GM23338 (cell line): ENCODE measurements around the gene TEX53.

Experiments
- CREB1 ChIP-seq: fragments of 250-450 bp; sonication (Bioruptor Pico); IDR thresholded peaks from 2 replicates; pipeline ENCODE4 v1.5.0; 2020; ENCODE audit warnings: low read depth, mild to moderate bottlenecking, moderate library complexity
- EZH2 ChIP-seq: fragments of 200-600 bp; sonication (generic); IDR thresholded peaks from one replicate; pipeline ENCODE4 v1.8.0; 2017; ENCODE audit warnings: antibody characterized with exemption, mild to moderate bottlenecking, low read depth; ENCODE audit not compliant: unreplicated experiment
- EZH2phosphoT487 ChIP-seq: fragments of 200-600 bp; sonication (generic); IDR thresholded peaks from one replicate; pipeline ENCODE4 v1.8.1; 2018; ENCODE audit warnings: antibody characterized with exemption; ENCODE audit not compliant: unreplicated experiment
- JUNB ChIP-seq: IDR thresholded peaks from one replicate; pipeline ENCODE4 v1.6.1; 2016; ENCODE audit warnings: antibody characterized with exemption; ENCODE audit not compliant: unreplicated experiment
- POLR2AphosphoS5 ChIP-seq: IDR thresholded peaks from 2 replicates; pipeline ENCODE4 v1.6.1; 2016; ENCODE audit warnings: antibody characterized with exemption, low read depth
- REST ChIP-seq: IDR thresholded peaks from one replicate; pipeline ENCODE4 v1.6.1; 2018; ENCODE audit warnings: antibody characterized with exemption; ENCODE audit not compliant: unreplicated experiment
- TF ChIP-seq, protein P1 (sequence below), 2 experiments: fragments of 200-600 bp in 1 of 2; sonication (generic) in 1 of 2; conservative IDR thresholded peaks; 2 replicates each; pipeline versions ENCODE4 v1.5.1 to v1.6.1; 2016 to 2017; ENCODE audit warnings: antibody characterized with exemption in 2 of 2, low read depth in 2 of 2, mild to moderate bottlenecking in 2 of 2, moderate library complexity in 1 of 2

GRCh38 chr9:114674076-114674797 lies 16.6 kb upstream of the TEX53 start:
- TF ChIP-seq, protein P1, sequence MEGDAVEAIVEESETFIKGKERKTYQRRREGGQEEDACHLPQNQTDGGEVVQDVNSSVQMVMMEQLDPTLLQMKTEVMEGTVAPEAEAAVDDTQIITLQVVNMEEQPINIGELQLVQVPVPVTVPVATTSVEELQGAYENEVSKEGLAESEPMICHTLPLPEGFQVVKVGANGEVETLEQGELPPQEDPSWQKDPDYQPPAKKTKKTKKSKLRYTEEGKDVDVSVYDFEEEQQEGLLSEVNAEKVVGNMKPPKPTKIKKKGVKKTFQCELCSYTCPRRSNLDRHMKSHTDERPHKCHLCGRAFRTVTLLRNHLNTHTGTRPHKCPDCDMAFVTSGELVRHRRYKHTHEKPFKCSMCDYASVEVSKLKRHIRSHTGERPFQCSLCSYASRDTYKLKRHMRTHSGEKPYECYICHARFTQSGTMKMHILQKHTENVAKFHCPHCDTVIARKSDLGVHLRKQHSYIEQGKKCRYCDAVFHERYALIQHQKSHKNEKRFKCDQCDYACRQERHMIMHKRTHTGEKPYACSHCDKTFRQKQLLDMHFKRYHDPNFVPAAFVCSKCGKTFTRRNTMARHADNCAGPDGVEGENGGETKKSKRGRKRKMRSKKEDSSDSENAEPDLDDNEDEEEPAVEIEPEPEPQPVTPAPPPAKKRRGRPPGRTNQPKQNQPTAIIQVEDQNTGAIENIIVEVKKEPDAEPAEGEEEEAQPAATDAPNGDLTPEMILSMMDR (conservative IDR thresholded peaks at IDR 0.05; ENCODE audit: low read depth in 2 of 2): no peak
- TF ChIP-seq POLR2AphosphoS5 (no peak), EZH2phosphoT487 (no peak), REST (no peak), EZH2 (no peak), CREB1 (no peak), JUNB (no peak)
